Activated CD4-positive, alpha-beta T cell treated with anti-CD3 and anti-CD28 coated beads for 48 hours (primary cell): ENCODE data around the gene CALR3.
"Not testable (repeated sequence)": the region's sequence is repeated elsewhere in the genome, so short reads cannot be mapped to it uniquely, and the experiment has no call there.

ENCODE experiments used
- DNase-seq: peaks from one replicate; pipeline ENCODE4 v3.0.0-alpha.2; 2020

The CALR3 gene

DNA sequence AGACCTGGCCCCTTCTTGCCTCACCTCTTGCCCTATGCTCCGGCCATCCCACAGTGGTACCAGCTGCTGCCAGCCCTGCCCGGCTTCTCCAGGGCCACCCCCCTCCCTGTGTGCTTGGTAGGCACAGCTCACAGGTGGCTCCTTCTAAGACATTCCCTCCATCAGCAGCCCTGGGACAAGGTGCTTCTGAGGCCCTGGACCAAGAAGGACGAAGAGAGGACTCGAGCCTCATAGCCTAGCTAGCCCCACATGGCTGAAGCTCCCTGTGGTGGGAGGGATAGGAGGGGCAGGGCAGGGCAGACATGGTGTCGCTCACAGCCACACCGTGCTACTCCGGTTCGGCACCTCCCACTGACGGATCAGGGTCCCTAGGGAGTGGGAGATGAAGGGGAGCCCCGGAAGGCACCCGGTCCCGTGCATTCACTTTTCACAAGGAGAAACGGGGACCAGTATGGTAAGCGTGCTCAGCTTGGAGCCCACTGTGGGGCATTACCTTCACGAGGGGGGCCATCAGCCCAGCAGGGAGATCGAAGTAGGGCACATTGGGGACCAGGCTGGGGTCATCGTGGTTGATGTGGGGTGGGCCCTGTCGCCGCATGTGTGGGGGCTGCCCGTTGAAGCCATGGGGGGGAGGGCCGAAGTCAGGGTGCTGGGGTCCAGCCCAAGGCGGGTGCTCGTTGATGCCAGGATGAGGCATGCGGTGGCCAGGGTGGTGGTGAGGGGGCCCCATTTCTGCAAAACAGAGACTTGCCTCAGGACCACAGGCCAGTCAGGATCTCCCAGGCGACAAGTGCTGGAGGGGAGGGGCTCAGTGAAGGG lies 26.8 kb upstream of the CALR3 start:
- DNase-seq: no peak

DNA sequence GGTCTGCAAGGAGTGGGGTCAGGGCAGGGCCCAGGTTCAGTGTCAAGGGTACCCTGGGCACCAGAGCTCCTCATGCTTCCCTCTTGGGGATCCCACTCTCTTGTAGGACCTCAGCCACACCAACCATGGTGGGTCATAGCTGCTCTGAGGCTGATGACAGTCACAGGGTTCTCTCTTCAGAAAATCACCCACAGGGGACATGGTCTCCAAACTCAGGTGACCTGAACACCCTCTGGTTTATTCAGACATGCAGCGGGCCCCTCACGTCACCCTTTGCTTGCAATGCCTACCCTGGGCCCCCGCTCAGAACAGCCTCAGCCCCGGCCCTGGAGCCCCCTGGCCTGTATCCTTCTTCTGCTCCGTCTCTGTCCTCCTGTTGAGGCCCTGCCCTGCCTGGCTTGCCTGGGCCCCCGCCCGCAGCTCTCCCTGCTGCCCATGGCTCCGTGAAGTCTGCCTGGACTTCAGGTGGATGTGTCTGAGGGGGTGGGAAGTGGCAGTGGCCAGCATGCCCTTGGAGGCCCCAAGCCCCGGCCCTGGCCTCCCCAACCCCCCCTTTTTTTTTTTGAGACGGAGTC lies 25.8 kb upstream of the CALR3 start:
- DNase-seq: no peak

DNA sequence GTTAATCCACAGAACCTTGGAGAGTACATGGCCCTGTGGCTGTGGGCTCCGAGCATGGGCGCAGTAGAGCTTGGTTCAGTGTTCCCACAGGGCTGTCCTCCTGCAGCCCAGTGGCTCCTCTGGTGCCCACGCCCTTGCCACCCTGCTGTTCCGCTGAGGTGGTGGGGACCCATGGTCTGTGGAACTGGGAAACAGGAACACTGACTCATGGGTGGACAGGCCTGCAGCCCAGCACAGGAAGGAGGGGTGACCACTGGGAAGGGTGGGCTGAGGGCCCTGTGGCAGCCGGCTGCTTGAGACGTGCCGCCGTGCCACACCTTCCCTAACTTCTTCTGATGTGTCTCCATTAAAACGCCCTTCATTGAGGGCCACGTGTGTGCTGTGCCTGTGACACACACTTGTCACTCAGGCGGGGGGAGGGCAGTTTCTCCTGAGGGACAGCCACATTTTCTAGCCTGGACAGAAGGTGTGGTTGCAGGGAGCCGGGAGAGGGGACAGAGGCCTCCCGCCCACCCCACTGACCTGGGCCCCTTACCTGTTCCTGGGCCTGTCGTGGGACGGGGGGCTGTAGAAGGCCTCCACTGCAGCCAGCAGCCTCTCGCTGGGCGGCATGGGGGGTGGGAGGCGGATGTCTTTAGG lies 25.1 kb upstream of the CALR3 start:
- DNase-seq: no peak

DNA sequence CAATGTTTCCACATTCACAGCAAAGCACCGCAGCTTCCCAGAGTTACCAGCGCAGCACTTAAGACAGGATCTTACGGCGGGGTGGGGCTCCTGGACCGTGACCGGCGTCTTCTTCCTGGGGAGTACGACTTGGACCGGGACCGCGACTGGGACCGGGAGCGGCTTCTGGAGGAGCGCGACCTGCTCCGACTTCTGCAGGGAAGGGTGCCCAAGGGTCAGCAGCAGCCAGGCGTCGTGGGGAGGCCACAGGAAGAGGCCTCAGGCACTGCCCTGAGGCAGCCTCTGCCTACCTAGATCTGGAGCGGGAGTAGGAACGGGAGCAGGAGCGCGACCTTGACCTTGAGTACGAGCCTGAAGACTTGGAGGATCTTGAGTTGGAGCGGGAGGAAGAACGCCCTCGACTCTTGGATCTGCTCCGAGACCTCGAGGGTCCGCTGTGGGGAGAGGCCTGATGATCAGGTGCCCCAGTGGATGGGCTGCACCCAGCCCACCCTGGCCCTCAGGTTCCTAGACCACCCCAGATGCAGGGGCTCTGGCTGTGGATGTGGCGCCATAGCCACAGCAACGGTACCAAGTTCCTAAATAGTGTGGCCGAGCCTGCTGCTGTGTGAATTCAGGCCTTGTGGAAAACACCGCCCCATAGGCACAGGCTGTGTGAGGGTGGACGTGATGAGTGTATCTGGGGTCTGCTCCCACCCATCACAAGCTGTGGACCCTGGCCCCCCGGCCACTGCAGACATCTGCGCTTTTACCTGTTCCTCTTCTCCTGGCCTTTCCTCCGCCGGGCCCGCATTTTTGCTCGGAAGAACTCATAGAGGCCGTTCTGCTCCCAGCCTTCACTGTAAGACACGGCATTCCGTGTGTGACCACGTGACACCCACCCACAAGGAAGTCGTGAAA lies 24.4 kb upstream of the CALR3 start:
- DNase-seq: no peak

DNA sequence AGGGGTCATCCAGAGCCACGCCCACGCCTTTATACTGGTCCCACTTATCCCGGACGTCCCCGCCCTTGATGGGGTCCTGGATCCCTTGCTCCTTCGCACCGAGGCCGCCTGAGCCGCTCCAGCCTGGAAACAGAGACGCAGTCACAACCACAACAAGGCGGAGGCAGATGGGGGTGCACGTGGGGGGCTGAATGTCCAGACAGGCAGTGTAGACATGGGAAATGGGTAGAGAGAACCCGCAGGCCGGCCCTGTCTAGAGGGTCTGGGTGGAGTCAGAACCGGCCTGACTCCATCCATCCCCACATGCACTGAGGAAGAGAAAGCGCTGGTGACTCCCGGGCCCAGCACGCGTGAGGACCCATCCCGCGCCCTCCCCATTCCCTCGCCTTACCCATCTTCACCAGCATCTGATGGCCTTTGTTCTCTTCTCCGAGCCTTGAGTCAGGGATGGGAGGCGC lies 23.3 kb upstream of the CALR3 start:
- DNase-seq: no peak

DNA sequence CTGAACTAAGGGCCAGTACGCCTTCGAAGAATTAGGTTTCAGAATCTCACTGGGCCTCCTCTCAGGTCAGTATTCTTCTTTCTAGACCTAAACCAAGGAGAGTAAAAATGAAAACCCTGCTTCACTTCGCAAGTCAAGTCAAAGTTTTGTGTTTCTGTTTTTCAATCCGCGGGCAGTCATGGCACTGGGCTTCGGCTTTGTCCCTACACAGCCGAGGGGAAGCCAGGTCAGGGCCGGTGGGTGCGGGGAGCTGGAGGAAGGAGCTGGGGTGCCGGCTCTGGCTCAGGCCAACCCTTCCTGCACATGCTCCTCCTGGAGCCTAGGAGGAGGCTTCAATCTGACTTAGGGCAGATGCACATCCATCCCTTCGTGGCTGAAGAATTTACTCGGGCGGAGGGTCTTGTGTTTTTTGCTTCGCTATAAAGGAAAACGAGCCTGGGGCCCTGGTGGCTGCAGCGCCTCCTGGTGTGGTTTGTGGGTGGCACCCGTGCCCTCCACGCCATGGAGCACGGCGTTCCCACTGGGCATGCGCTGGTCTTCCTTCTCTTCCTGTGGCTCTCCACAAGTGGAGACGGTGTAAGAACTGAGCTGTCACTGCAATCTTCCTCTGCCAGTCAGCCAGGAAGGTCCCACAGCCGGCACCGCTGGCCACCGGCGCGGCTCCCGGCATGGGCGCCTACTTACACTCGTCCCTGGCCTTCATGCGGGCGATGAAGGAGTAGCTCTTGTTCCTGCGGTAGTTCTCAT lies 22.7 kb upstream of the CALR3 start:
- DNase-seq: no peak

DNA sequence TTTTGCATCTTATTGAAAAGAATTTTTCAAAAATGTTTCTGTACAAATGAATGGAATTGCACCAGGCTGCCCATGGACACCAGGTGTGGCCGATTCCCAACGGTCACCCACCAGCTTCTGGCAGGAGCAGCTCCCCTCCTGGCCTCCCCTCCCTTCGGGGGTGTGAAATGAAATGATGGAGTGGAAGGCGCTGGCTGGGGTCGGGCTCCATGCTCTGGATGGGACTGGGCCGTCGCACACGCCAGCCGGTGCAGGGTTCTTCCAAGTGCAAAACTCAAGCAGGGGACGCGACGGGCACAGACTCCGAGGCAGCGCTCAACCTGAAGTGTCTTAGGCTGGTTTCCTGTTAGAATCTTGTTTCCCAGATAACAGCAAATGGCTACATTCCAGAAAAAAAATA lies 22.1 kb upstream of the CALR3 start:
- no peak for DNase-seq

DNA sequence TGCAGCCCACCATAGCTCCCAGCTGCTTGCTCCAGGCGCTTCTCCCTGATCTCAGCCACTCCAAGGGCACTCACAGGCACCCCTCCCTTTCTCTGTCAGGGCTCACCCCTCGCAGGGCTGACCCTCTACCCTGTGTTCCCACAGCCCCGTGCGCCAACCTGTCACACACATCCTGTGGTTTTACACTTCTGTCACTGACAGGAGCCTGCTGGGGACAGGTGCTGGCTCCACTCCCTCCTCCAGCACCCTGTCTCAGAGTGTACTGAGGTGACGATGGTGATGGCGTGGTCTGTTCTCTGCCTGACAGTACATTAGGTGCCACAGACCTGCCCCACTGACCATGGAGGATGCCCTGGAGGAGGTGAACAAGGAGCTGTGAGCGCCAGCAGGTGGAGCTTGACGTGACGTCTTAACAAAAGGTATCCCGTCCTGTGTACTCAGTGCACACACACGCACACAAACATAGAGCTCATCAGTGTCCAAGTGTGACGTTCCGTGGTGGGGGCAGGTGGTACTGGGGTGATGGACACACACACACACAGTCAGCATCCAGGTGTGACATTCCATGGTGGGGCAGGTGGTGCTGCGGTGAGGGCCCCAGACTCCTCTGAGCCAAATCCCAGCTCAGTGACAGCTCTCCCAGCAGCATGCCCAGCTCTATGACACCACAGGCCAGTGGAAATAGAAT lies 21.1 kb upstream of the CALR3 start:
- DNase-seq: no peak

DNA sequence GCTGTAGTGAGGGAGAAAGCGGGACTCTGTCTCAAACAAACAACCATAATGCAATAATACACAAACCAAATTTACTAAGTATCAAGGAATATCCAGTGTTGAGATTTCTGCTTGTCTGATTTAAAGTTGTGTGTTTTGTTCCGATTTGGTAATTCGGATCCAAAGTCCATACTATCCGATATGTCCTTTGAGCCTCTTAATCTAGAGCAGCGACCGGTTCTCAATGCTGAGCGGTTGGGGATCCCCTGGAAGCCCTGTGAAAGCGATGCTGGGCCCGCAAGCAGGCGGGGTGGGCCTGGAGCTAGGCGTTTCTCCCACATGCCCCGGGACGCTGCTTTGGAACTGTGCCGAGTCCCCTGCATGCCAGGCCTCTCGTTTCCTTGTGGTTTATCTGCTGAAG lies 20.4 kb upstream of the CALR3 start:
- DNase-seq: no peak

DNA sequence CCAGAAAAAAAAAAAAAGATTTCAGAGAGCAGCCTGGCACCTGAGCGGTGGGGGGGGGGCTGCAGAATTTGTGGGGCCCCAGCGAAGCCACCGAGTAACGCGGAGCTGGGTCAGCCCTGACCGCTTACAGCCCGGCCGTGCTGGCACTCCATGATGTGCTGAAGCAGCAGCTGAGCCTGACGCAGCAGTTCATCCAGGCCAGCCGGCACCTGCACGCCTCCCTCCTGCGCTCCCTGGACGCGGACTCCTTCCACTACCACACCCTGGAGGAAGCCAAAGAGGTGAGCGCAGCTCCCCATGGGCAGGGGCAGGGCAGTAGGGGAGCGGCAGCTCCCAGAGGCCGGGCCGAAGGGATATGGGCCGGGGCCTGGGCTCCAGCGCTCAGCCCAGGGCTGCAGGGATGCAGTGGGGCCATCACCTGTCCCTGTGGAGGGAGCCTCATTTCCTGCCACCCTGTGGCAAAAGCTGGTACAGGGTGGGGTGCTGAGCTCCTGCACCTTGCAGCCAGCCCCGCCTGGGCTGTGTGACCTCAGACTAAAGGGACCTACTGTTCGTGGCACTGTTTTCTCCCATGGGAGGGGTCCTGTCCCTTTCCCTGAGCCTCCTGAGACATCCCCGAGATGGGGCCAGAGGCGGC lies 18.5 kb upstream of the CALR3 start:
- no peak for DNase-seq

DNA sequence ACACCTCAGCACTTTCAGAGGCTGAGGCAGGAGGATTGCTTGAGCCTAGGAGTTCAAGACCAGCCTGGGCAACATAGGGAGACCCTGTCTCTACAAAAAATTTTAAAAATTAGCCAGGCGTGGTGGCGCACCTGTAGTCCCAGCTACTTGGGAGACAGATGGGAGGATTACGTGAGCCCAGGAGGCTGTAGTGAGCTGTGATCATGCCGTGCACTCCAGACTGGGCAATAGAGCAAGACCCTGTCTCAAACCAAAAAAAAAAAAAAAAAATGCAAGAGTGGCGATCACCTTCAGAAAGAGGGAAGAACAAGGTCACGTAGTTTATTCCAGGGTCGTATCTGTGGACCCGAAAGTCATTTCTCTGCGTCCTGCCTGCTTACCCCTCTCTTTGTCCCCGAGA lies 16.6 kb upstream of the CALR3 start:
- not testable (repeated sequence) for DNase-seq

DNA sequence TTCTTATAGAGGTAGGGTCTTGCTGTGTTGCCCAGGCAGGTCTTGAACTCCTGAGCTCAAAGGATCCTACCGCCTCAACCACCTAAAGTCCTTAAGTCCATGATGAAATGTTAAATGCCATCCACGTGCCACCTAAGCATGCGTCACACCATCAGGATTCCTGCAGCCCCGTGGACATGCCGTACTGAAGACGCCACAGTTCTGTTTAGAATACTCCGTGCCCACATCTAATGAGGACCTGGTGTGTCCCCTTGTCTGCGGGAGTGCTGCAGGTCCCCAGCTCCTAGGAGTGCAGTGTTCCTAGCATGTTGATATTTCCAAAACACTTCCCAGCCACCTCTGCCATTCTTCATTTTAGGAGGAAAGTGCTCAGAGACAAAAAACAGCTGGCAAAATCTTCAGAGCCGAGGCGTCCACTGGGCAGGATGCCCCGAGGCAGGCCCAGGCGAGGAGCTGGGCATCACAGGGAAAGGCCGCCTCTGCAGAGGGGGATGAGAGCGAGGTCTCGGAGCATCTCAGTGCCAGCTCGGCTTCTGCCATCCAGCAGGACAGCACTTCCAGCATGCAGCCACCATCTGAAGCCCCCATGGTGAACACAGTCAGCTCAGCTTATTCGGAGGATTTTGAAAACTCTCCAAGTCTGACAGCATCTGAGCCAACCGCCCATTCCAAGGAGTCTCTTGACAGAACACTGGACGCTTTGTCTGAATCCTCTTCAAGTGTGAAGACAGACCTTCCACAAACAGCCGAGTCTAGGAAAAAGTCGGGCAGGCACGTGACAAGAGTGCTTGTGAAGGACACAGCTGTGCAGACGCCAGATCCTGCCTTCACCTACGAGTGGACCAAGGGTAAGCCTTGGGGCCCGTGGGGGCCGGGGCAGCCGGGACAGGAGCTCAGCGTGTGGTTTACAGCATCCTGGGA lies 13.4 kb upstream of the CALR3 start:
- DNase-seq: no peak

DNA sequence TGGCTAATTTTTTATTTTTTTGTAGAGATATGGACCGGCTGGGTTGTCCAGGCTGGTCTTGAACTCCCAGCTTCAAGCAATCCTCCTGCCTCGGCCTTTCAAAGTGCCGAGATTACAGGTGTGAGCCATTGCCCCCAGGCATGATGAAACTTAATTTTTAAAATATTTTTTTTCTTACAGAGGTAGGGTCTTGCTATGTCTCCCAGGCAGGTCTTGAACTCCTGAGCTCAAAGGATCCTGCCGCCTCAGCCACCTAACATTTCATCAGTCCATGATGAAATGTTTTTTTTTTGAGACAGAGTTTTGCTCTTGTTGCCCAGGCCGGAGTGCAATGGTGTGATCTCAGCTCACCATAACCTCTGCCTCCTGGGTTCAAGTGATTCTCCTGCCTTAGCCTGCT lies 12.6 kb upstream of the CALR3 start:
- DNase-seq: no peak

DNA sequence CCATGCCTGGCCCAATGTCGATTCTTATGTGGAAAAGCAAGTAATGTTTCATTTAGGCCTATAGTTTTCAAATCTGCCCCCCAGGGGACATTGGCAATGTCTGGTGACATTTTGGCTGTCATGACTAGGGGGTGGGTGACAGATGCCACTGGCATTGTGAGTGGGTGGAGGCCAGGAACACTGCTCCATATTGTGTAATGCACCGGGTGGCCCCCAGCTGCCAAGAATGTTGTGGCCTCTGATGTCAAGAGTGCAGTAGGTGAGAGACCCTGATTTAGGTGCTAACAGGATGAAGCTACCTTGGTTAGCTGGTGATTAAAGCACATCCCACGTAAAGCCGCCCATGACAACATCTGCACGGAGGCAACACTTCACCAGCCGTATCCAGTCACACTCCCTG lies 11.0 kb upstream of the CALR3 start:
- DNase-seq: no peak

DNA sequence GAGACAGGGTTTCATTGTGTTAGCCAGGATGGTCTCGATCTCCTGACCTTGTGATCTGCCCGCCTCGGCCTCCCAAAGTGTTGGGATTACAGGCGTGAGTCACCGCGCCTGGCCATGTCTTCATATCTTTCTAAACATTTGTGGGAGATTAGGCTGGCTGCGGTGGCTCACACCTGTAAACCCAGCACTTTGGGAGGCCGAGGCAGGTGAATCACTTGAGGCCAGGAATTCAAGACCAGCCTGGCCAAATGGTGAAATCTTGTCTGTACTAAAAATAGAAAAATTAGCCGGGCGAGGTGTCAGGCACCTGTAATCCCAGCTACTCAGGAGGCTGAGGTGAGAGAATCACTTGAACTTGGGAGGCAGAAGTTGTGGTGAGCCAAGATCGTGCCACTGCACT lies 10.2 kb upstream of the CALR3 start:
- not testable (repeated sequence) for DNase-seq

DNA sequence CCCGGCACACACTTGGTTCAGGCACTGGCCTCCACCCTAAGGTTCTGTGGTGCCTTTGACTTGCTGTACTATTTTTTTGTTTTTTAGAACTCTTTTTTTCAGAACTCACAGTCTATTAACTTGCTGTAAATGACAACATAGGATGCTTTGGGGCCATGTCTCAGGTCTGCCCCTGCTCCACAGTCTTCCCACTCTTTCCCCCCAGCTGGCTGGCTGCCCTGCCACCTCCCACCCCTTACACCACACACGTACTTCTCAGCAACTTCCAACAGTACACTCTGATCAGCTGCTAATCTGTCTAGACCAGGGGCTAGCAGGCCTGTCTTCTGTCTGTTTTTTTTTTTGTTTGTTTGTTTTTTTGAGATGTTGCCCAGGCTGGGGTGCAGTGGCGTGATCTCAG lies 8.3 kb upstream of the CALR3 start:
- DNase-seq: no peak

DNA sequence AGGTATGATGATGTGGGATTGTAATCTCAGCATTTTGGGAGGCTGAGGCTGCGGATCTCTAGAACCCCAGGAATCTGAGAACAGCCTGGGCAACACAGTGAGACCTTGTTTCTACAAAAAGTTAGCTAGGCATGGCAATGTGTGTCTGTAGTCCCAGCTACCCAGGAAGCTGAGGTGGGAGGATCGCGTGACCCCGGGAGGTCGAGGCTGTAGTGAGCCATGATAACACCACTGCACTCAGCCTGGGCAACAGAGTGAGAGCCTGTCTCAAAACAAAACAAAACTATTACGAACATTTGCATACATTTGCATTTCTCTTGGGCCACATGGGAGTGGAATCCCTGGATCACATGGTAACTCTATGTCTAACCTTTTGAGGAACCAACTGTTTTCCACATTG lies 1.9 kb upstream of the CALR3 start:
- DNase-seq: no peak

DNA sequence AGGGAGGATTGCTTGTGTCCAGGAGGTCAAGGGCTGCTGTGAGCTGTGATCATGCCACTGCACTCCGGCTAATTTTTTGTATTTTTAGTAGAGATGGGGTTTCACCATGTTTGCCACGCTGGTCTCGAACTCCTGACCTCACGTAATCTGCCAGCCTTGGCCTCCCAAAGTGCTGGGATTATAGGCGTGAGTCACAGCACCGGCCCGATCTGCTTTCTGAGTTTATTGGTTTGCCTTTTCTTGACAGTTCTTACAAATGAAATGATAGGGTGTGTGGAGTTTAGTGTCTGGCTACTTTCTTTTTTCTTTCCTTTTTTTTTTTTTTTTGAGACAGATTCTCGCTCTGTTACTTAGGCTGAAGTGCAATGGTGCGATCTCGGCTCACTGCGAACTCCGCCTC lies 1.1 kb upstream of the CALR3 start:
- DNase-seq: no peak

DNA sequence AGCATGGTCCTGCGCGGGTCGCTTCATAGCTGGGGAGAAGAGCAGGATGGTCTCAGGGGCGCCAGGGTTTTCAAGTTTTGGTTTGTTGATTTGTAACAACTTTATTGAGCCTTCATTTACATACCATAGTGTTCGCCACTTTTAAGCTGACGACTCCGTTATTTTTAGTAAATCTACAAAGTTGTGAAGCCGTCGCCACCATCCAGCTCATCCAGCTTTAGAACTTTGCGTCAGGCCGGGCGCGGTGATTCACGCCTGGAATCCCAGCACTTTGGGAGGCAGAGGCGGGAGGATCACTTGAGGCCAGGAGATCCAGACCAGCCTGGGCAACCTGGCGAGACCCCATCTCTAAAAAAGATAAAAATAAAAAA lies 631 bp upstream of the CALR3 start:
- no peak for DNase-seq

DNA sequence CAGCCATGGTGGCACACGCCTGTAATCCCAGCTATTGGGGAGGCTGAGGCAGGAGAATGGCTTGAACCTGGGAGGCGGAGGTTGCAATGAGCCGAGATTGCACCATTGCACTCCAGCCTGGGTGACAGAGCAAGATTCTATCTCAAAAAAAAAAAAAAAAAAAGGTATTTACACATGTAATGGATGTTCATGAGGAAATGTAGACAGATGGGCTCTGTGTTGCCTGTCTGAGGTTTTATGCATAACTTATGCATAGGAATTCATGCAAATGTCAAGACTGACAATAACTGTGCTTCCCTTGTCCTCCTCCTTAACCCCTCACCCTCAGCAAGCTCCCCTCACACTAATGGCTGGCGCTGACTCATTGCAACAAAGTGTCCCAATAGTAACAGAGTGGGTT lies 9.5 kb downstream of the CALR3 start:
- DNase-seq: not testable (repeated sequence)
